Loucy (cell line): ENCODE results near the gene PIH1D2.

Source experiments
- EZH2phosphoT487 ChIP-seq: fragments of 200-600 bp; IDR thresholded peaks from 2 replicates; pipeline ENCODE4 v1.6.1; 2018; ENCODE audit warnings: antibody characterized with exemption, mild to moderate bottlenecking, moderate library complexity, borderline replicate concordance
- TF ChIP-seq, protein P1 (sequence below): fragments of 200-600 bp; sonication (generic); conservative IDR thresholded peaks from 2 replicates; pipeline ENCODE4 v1.5.1; 2014; ENCODE audit warnings: mild to moderate bottlenecking, antibody characterized with exemption, low read length

DNA sequence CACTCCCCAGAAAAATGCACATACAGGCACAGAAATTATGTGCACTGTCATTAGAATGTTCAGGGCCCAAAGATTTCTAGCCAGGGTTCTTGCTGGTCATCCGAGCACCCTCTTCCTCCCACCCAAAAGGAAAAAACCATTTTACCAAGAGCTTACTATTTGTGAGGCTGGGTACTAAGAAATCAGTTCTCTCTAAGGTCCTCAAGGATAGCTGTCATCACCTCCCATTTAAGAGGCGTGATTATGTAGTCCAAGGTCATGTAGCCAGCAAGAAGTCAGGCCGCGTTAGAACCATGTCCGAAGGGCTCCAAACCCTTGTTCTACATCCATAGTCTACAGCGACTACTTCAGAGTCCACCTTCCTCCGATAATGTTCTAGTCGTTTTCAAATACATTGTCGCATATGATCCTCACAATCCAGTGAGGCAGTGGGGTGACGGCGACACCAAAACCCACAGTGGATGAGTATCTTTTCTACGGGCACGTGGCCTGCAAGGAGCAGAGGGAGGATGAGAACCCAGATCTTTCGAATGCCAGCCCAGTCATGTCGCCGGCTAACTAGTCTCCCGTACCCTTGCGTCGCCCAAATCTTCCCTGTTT, 12.1 kb upstream of the PIH1D2 start:
- no peak for TF ChIP-seq EZH2phosphoT487
- TF ChIP-seq, protein P1, sequence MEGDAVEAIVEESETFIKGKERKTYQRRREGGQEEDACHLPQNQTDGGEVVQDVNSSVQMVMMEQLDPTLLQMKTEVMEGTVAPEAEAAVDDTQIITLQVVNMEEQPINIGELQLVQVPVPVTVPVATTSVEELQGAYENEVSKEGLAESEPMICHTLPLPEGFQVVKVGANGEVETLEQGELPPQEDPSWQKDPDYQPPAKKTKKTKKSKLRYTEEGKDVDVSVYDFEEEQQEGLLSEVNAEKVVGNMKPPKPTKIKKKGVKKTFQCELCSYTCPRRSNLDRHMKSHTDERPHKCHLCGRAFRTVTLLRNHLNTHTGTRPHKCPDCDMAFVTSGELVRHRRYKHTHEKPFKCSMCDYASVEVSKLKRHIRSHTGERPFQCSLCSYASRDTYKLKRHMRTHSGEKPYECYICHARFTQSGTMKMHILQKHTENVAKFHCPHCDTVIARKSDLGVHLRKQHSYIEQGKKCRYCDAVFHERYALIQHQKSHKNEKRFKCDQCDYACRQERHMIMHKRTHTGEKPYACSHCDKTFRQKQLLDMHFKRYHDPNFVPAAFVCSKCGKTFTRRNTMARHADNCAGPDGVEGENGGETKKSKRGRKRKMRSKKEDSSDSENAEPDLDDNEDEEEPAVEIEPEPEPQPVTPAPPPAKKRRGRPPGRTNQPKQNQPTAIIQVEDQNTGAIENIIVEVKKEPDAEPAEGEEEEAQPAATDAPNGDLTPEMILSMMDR, result no peak
